HG02885 (cell line): ENCODE results near the gene CELSR2.
"Not testable (repeated sequence)": the region's sequence is repeated elsewhere in the genome, so short reads cannot be mapped to it uniquely, and the experiment has no call there.

Source experiments
- ATAC-seq: cut with Tn5 transposase; IDR thresholded peaks from one replicate; pipeline ENCODE4 v1.9.1; 2021; ENCODE audit warnings: mild to moderate bottlenecking; ENCODE audit not compliant: unreplicated experiment, poor library complexity

CELSR2 gene

DNA sequence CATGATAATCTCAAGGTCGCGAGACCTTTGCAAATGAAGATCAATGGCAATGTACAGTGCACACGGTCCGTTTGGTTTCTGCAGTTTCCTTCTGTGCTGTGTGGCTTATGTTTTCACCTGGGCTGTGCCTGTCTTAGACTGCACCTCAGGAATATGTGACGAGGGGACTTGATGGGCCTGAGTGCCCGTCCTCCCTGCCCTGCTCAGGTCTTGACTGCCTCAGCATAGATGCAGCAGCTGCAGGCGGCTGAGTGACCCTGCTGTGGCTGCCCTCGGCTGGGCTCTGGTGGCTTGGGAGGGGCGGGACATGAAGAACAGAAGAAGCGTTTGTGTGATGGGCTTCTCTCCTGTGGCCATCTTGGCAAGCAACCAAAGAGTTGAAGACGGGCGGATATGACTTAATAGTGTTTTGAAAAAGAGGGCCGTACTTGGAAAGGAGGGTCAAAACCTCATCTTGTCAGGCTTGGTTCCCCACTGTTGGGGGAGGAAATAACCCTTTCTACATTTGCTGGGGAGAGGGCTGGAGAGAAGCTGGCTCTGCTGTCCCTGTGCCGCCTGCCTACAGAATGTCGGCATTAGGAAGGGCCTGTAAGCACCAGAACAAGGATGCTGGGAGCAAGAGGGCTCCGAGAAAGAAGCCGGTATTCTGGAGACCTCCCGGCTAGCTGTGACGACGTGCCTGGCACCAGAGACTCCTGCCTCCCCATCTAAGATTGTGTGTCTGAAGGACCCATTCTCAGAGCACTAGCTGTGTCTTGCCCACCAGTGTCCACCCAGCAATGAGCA is 50.4 kb downstream of the CELSR2 start:
- no peak for ATAC-seq

DNA sequence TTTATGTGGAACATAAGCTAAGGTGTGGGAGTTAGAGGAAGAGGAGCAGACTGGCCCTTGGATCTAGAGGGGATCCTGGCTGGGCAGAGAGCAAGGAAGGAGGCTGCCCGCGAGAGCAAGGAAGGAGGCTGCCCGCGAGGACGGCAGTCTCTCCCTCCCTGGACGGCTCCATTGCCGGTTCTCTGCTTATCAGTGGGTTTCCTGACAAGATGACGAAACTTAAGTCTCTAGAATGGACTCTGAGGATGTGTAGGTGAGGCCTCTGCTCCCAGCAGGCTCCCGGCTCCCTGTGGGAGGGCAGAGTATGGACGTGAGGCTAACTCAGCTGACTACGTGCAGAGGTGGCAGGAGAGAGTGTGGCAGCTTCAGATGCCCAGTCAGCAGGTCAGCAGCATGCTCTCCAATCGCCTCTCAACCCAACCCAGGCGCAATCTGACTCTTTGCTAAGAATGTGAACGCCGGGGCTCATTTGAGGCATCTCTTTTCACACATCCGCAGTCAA is 51.4 kb downstream of the CELSR2 start:
- ATAC-seq, result no peak

DNA sequence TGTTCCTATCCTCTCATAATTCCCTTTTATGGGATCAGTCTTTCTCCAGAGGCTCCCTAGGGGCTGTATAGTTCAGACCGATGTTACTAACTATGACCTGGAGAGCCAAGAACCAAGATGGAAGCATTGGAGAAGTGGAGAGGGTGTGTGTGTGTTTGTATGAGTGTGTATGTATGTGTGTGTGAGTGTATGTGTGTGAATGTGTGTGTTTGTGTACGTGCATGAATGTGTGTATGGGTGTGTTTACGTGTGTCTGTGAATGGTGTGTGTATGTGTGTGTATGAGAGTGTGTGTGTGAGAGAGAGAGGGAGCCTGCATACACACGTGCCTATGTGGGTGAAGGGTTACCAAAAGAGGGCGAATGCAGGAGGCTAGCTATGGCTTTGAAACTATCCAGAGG is 52.5 kb downstream of the CELSR2 start:
- no peak for ATAC-seq

DNA sequence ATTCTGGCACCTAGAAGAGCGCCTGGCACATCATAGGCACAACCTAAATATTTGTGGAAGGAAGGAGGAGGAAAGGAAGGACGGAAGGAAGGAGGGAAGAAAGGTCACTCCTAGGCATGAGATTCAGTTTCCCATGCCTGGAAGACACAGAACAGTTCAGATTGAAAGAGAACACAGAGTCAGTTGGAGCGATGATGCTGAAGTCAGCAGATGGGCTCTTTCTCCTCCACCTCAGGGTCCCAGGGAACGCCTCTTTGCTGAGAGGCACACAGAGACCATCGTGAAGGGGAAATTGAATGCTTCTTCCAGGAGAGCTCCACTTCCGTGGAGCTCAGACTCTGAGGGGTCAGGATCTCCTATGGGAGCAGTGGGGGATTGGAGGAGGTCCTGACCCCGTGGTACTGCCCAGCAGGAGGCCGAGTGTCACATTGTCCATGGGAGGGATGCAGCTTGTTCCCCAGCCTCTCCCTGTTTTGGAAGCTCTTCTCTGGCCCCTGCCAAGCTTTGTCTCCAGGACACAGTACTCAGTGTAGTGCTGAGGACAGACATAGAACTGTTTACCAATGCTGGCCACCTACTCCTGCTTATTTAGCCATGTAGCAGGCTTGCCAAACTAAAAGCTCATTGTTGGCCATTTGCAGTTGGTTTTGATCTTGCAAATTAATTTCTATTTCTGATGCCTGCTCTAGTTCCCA is 55.0 kb downstream of the CELSR2 start:
- no peak for ATAC-seq

DNA sequence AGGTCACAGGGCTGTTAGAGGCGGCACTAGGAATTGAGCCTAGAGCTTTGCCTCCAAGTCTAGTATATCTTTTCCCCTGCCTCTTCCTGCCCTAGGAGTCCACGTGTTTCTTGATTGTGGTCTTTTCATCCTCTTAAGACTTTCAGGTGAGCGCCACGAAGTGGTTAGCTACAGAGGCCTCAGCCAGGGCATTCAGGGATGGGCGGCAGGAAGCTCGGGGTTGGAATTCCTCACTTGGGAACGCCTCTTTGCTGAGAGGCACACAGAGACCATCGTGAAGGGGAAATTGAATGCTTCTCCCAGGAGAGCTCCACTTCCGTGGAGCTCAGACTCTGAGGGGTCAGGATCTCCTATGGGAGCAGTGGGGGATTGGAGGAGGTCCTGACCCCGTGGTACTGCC is 56.7 kb downstream of the CELSR2 start:
- ATAC-seq, result not testable (repeated sequence)

DNA sequence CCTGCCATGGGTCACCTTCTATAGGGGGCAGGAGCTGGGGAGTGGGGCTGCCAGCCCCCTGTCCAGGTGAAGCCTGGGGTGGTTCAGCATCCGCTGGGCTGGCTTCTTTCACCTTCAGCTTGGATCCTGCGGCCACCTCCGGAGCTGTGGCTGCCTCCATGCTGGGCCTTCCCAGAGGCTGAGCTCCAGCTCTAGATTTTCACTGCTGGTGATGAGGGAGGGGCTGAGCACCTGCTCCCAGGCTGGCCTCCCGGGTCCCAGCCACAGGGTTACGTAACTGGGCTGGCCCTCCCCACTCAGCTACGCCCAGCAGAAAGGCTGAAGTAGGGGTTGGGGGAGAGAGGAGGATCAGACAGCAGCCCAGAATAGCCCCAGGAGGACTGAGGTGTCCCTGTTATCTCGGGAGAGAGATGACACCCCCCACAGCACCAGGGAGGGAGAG is 57.5 kb downstream of the CELSR2 start, which contains the start of gene MYBPHL:
TSS of gene MYBPHL (minus strand) at position 180 of the 442 bp plus-strand sequence. CDS start at position 160, 20 bp downstream.
- no peak for ATAC-seq

DNA sequence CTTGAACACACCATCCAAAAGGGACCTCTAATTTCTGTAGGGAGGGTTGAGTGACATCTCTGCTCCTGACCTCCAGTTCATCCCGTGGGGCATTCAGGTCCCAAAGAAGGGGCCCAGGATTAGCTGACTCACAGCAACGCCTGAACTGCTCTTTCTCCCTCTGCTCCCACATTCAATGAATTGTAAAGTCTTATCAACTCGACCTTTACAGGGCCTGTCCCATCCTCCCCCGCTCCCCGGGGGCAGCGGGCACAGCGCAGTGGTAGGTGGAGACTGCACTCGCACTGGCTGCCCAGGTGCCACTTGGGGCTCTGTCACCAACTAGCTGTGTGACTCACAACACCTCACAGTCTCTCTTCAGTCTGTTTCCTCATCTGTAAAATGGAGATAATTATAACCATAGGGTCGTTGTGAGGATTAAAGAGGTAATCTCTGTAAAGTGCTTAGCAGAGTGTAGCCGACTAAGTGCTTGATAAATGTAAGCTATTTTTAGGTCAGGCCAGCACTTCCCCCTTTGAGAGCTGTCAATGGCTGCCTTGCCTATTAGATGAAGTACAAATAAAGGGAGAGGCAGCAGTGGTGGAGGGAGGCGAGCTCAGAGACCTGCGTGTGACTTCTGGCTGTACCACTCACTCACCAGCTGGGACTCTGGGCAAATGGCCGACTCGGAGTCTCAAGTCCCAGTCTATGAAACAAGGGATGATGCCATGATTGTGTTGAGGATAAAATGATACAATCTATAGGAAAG is 58.1 kb downstream of the CELSR2 start:
- no peak for ATAC-seq

DNA sequence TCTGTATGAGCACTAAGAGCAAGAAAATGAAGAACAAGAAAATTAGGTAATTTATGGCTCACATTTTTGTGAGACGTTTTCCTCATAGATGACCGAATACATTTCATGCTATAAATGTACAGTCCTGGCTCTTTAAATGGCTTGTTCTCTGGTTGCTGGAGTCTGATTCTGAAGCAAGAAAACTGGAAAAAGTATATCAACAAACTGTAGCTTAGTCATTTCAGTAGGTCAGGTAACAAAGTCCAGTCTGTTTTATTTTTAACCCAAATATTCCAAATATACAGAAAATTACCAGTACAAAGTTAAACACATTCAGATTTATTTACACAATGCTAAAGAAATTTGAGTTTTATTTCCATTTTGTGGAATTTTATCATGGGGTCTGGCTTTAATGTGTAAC is 60.0 kb downstream of the CELSR2 start:
- no peak for ATAC-seq

DNA sequence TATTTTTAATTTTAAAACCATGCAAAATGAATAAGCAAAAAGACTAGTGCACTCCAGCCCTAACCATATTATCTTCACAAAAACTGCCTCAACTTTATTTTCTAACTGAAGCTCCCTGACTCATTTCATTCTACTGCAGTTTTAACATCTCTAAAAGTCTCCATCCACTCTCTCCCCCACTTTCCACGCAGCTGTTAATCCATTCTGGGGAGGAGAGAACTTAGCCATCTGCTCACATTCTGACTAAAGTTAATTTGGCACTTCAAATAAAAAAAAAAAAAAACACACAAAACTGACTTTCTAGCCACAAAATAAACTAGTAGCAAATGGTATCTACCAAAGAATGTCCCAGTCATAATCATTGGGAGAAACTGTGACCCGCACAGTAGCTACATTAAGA is 62.9 kb downstream of the CELSR2 start:
- ATAC-seq, result no peak

DNA sequence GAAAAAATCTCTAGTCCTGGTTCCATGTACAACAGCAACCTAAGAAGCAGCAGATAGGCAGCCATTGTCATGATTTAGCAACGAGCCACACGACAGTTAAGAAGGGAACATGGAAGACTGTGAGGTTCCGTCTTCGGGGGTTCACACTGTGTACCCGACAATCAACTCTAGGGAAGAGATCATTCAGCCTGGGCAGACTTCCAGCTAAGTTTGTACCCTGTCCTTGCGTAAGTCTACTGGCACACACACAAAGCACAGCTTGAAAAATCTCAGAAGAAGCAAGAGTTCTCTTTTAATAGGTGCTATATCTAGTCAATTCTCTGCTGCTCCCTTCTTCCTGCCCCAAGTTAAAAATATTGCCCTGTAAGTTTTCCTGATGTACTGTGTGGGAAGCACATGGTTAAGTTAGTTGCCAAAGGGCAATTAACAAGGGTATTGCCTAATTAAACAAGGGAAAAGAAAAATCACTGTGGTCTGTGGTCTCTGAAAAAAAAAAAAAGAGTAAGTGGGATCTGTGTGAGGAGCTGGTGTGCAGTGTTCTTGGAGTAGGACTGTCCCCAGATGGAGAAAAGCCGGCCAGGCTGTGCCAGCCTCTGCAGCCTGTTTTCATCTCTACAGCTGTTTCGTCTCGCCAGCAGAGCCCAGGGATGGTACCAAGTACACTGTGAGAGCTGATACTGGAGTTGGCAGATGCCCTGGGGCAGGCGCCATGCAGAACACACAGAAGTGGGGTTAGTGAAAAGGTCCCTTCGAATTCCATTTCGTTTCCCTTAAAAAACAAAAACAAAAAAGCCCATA is 63.8 kb downstream of the CELSR2 start:
- no peak for ATAC-seq

DNA sequence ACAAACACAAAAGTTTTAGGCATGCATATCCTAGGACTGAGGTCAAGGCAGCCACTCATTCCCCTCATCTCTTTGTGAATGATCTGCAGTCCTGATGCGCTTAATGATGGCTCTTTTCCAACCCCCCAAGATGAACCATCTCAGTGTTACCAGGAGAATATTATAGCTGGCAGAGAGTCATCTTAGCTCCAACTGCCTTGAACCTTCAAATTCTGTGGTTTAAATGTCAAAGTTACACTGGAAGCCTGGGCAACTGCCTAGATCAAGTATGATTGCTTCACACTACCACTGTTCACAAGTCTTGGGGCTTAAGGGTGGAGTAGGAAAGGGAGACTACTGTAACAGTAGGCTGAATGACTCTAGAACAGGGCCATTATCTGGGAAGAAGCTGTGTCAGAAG is 65.5 kb downstream of the CELSR2 start:
- no peak for ATAC-seq

DNA sequence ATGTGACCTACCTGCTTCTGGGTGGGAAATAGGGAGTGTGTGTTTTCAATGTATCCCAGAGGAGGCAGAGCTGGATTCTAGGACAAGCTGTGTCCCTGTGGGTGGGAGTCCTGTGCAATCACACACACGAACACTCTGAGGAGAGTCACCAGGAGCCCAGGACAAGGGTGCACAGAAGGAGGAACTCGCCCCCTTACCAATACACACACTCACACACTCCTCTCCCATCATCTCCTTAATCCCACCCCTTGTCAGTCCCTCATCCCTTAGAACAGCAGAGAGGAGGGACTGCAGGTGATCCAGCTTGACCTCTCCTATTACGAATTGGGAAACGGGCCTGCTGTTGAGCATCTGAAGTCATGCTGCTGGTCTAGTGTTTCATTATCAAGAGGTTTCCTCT is 65.9 kb downstream of the CELSR2 start:
- ATAC-seq, result no peak

DNA sequence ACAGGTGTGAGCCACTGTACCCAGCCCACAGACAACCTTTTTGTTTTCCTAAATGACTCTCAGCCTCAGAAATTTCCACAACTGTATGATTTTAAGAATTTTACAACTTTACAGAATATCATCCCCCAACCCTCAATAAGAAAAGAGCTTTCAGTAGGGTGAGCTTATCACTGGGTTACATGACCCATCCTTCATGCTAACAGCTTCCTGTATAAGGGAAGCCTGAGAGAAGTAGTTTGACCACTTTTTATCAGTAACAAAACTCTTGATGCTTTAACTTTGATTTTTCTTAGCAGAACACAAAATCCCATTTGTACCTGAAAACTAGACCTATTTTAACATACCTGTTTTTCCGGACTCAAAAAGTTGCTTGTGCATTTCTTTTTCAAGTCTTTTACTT is 67.2 kb downstream of the CELSR2 start:
- no peak for ATAC-seq

DNA sequence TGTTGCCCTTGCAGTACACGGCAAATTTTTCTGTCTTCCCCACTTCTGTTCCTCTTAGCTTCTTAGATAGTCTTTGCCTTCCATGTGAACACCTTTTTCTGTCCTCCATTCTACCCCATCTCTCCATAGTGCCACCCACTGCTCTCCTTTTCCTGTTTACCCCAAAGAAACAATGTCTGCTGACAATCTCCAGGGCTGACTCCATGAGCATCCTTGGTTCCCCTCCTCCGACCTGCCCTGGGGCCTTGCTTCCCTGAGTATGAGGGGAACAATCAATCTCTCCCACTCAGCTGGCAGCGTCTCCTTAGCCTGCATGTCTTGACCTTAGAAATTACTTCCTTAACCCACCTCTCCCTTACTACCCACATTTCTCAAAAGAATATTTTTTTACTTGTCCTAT is 69.8 kb downstream of the CELSR2 start:
- no peak for ATAC-seq

DNA sequence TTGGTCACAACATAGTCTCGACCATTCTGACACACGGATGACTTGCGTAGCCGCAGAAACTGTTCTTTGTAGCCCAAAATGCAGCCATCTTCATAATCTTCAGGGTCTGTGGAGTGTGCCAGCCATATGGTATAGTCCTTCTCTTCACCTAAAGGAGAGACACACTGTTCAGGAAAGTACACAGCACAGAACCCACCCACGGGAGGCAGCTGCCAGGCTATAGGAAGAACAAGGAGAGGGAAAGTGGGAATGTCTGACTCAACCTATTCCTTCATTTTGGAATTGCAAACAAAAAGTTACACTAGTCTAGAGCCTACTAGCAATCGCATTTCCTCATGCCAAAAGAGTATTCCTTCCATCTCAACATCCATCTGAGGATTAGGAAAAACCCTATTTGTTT is 73.6 kb downstream of the CELSR2 start:
- no peak for ATAC-seq
